ENCODE results near the gene CMTM8.
"Not testable (repeated sequence)": the region's sequence is repeated elsewhere in the genome, so short reads cannot be mapped to it uniquely, and the experiment has no call there.

Gene CMTM8

GRCh38 chr3:32383136-32383711 lies 144.7 kb downstream of the CMTM8 start:
- no peak for DNase-seq (ENCODE audit: low spot score)

- no peak for DNase-seq (ENCODE audit: low spot score)
These were observed 146.5 kb downstream of the CMTM8 start for GRCh38 chr3:32384938-32385337.

- DNase-seq (ENCODE audit: low spot score): no peak
These were observed 149.0 kb downstream of the CMTM8 start for GRCh38 chr3:32387512-32387911.

GRCh38 chr3:32389577-32389976 lies 151.1 kb downstream of the CMTM8 start:
- not testable (repeated sequence) for DNase-seq (ENCODE audit: low spot score)

- peak; percentile 72 for DNase-seq (ENCODE audit: low spot score)
These were observed 153.4 kb downstream of the CMTM8 start, which contains the start of gene CMTM7 for GRCh38 chr3:32391643-32392535. TSS of gene CMTM7 (plus strand) at chr3:32391853. CDS start at chr3:32391907, 54 bp downstream.

GRCh38 chr3:32392536-32393302 lies 154.2 kb downstream of the CMTM8 start:
- DNase-seq (ENCODE audit: low spot score): peak; percentile 67

- DNase-seq (ENCODE audit: low spot score): no peak
These were observed 157.0 kb downstream of the CMTM8 start for GRCh38 chr3:32395496-32395895.

GRCh38 chr3:32397941-32398340 lies 159.5 kb downstream of the CMTM8 start:
- DNase-seq (ENCODE audit: low spot score): no peak

GRCh38 chr3:32398531-32398930 lies 160.1 kb downstream of the CMTM8 start:
- no peak for DNase-seq (ENCODE audit: low spot score)

GRCh38 chr3:32399030-32399620 lies 160.6 kb downstream of the CMTM8 start:
- peak; percentile 47 for DNase-seq (ENCODE audit: low spot score)

GRCh38 chr3:32401126-32401525 lies 162.6 kb downstream of the CMTM8 start:
- no peak for DNase-seq (ENCODE audit: low spot score)

- peak; percentile 76 for DNase-seq (ENCODE audit: low spot score)
These were observed 163.1 kb downstream of the CMTM8 start for GRCh38 chr3:32401556-32402081.

GRCh38 chr3:32403663-32404062 lies 165.2 kb downstream of the CMTM8 start:
- DNase-seq (ENCODE audit: low spot score): no peak

GRCh38 chr3:32404714-32405113 lies 166.2 kb downstream of the CMTM8 start:
- DNase-seq (ENCODE audit: low spot score): no peak

- DNase-seq (ENCODE audit: low spot score): no peak
These were observed 166.7 kb downstream of the CMTM8 start for GRCh38 chr3:32405155-32405554.

GRCh38 chr3:32405711-32406323 lies 167.3 kb downstream of the CMTM8 start:
- no peak for DNase-seq (ENCODE audit: low spot score)

- DNase-seq (ENCODE audit: low spot score): no peak
These were observed 168.3 kb downstream of the CMTM8 start for GRCh38 chr3:32406486-32407408.

- DNase-seq (ENCODE audit: low spot score): no peak
These were observed 172.1 kb downstream of the CMTM8 start for GRCh38 chr3:32410367-32411246.

GRCh38 chr3:32411442-32411841 lies 173.0 kb downstream of the CMTM8 start:
- DNase-seq (ENCODE audit: low spot score): no peak
